HEK293 (cell line): ENCODE results near the gene GSS.
A peak's percentile ranks its signal among the peaks of the same experiment; 100 is the strongest.

ENCODE experiments used
- CTCF ChIA-PET: fragments of 350-600 bp; formaldehyde crosslinking; extraction: SDS; loops from one replicate; lab custom pipeline; 2021; ENCODE audit warnings: antibody characterized with exemption; lab: Yijun Ruan, JAX
- POLR2A ChIA-PET: fragments of 300-600 bp; formaldehyde crosslinking; extraction: SDS; loops from one replicate; lab custom pipeline; 2020; ENCODE audit warnings: antibody characterized with exemption, inconsistent platforms; lab: Yijun Ruan, JAX
- H3K27ac ChIP-seq: fragments of 200-500 bp; sonication (Bioruptor generic); 2 replicates; pipeline ENCODE4 v1.5.1; 2014; ENCODE audit warnings: low read depth, low read length, control low read depth, inconsistent platforms; ENCODE audit errors: extremely low read depth
- H3K36me3 ChIP-seq, 2 experiments: fragments of 200-500 bp in 1 of 2; sonication (Bioruptor generic) in 1 of 2; 1 replicate in 1 of 2; 2 replicates in 1 of 2; pipeline ENCODE4 v1.5.1; 2014 to 2017; ENCODE audit warnings: inconsistent platforms in 2 of 2, low read length in 2 of 2; ENCODE audit not compliant: control insufficient read depth in 2 of 2, insufficient read depth in 1 of 2
- H3K4me1 ChIP-seq: fragments of 200-500 bp; sonication (Bioruptor generic); 2 replicates; pipeline ENCODE4 v1.5.1; 2014; ENCODE audit warnings: mild to moderate bottlenecking, low read length, inconsistent platforms; ENCODE audit not compliant: control insufficient read depth, insufficient read depth
- H3K4me3 ChIP-seq: 2 replicates; pipeline ENCODE4 v1.5.1; 2011; ENCODE audit warnings: low read depth, mild to moderate bottlenecking, control low read depth, low read length, moderate library complexity
- H3K9me3 ChIP-seq: fragments of 200-500 bp; sonication (Bioruptor generic); 2 replicates; pipeline ENCODE4 v1.5.1; 2014; ENCODE audit warnings: low read depth, low read length, inconsistent platforms; ENCODE audit not compliant: control insufficient read depth, insufficient read depth
- KLF8 ChIP-seq: fragments of 450-650 bp; formaldehyde crosslinking; IDR thresholded peaks from 2 replicates; pipeline ENCODE4 v1.5.1; 2016; ENCODE audit warnings: missing biosample characterization, missing genetic modification characterization
- PRDM10 ChIP-seq: fragments of 450-650 bp; formaldehyde crosslinking; IDR thresholded peaks from 2 replicates; pipeline ENCODE4 v1.5.1; 2016; ENCODE audit warnings: missing biosample characterization, missing genetic modification characterization
- REST ChIP-seq: fragments of 450-650 bp; formaldehyde crosslinking; IDR thresholded peaks from 2 replicates; pipeline ENCODE4 v1.5.1; 2016; ENCODE audit warnings: missing biosample characterization, missing genetic modification characterization
- TCF7L2 ChIP-seq: IDR thresholded peaks from 2 replicates; pipeline ENCODE4 v1.6.1; 2011; ENCODE audit warnings: low read depth, mild to moderate bottlenecking, inconsistent platforms, low read length, moderate library complexity, borderline replicate concordance
- ZFP41 ChIP-seq: fragments of 450-650 bp; formaldehyde crosslinking; IDR thresholded peaks from 2 replicates; pipeline ENCODE4 v1.5.1; 2016; ENCODE audit warnings: missing biosample characterization, missing genetic modification characterization, borderline replicate concordance
- ZNF214 ChIP-seq: fragments of 450-650 bp; formaldehyde crosslinking; IDR thresholded peaks from 2 replicates; pipeline ENCODE4 v1.5.1; 2017; ENCODE audit warnings: missing biosample characterization, mild to moderate bottlenecking, missing genetic modification characterization, borderline replicate concordance
- ZNF223 ChIP-seq: fragments of 450-650 bp; formaldehyde crosslinking; IDR thresholded peaks from 2 replicates; pipeline ENCODE4 v1.5.1; 2016; ENCODE audit warnings: missing biosample characterization, missing genetic modification characterization
- ZNF544 ChIP-seq: fragments of 450-650 bp; formaldehyde crosslinking; IDR thresholded peaks from 2 replicates; pipeline ENCODE4 v1.5.0; 2017; ENCODE audit warnings: missing biosample characterization, missing genetic modification characterization
- ZNF600 ChIP-seq: fragments of 450-650 bp; formaldehyde crosslinking; IDR thresholded peaks from 2 replicates; pipeline ENCODE4 v1.5.1; 2016; ENCODE audit warnings: missing biosample characterization, missing genetic modification characterization
- ZNF707 ChIP-seq: fragments of 450-650 bp; formaldehyde crosslinking; IDR thresholded peaks from 2 replicates; pipeline ENCODE4 v1.5.1; 2016; ENCODE audit warnings: missing biosample characterization, missing genetic modification characterization
- TF ChIP-seq, protein P1 (sequence below): fragments of 450-650 bp; formaldehyde crosslinking; IDR thresholded peaks from 2 replicates; pipeline ENCODE4 v1.5.1; 2016; ENCODE audit warnings: missing biosample characterization, missing genetic modification characterization

The GSS gene

GRCh38 chr20:35000922-35001595 lies 45.5 kb upstream of the GSS start:
- ChIA-PET POLR2A (no interaction called here), CTCF (interaction anchor here (0.6 to 1.1 kb wide), 7 partner anchors 9 to 277 kb away, joined by 3 to 5 read pairs (median 4); no protein-coding TSS in a partner anchor)
- peaks cover 0 to 94% of the 10 kb centered on the region in 2 experiments; a peak in 2 of 3 replicates for H3K36me3 ChIP-seq

DNA sequence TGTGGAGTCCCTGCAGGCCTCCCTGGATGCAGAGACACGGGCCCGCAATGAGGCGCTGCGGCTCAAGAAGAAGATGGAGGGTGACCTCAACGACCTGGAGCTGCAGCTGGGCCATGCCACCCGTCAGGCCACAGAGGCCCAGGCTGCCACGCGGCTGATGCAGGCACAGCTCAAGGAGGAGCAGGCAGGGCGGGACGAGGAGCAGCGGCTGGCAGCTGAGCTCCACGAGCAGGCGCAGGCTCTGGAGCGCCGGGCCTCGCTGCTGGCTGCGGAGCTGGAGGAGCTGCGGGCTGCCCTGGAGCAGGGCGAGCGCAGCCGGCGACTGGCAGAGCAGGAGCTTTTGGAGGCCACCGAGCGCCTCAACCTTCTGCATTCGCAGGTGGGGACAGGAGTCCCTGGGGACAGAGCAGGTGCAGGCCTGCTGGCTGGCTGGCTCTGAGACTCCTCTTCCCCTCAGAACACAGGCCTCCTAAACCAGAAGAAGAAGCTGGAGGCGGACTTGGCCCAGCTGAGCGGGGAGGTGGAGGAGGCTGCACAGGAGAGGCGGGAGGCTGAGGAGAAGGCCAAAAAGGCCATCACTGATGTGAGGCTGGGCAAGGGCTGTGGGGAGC lies 44.8 kb upstream of the GSS start:
- POLR2A ChIA-PET = no interaction called here
- no peak for TF ChIP-seq REST
- peak; percentile 84 for TF ChIP-seq ZNF600
- 0 out of 2 replicates have a peak, but pooled peaks have one; percentile 48 for TF ChIP-seq ZNF223 (tag by site-specific recombination)
- TF ChIP-seq, all 188 proteins: peak for 2
- H3K9me3 ChIP-seq = no peaks in the 10 kb centered on the region
- CTCF ChIA-PET = interaction anchor here (0.6 to 0.7 kb wide), 3 partner anchors 8 to 276 kb away, joined by 3 to 4 read pairs (median 3); no protein-coding TSS in a partner anchor
- no peaks in the 10 kb centered on the region for H3K4me1 ChIP-seq
- H3K36me3 ChIP-seq = peaks cover 0 to 94% of the 10 kb centered on the region in 2 experiments; a peak in 2 of 3 replicates
- H3K4me3 ChIP-seq = no peak overlapping the region
- H3K27ac ChIP-seq = no peak overlapping the region

More at GRCh38 chr20:35000922-35001595, 45.5 kb upstream of the GSS start:
- H3K9me3 ChIP-seq = no peaks in the 10 kb centered on the region
- H3K4me1 ChIP-seq = no peaks in the 10 kb centered on the region
- no peak overlapping the region for H3K4me3 ChIP-seq
- H3K27ac ChIP-seq = no peak overlapping the region
- TF ChIP-seq ZNF214 (tag by site-specific recombination) = no peak
- no peak for TF ChIP-seq TCF7L2
- no peak for TF ChIP-seq ZFP41 (tag by site-specific recombination)
- TF ChIP-seq, protein P1, sequence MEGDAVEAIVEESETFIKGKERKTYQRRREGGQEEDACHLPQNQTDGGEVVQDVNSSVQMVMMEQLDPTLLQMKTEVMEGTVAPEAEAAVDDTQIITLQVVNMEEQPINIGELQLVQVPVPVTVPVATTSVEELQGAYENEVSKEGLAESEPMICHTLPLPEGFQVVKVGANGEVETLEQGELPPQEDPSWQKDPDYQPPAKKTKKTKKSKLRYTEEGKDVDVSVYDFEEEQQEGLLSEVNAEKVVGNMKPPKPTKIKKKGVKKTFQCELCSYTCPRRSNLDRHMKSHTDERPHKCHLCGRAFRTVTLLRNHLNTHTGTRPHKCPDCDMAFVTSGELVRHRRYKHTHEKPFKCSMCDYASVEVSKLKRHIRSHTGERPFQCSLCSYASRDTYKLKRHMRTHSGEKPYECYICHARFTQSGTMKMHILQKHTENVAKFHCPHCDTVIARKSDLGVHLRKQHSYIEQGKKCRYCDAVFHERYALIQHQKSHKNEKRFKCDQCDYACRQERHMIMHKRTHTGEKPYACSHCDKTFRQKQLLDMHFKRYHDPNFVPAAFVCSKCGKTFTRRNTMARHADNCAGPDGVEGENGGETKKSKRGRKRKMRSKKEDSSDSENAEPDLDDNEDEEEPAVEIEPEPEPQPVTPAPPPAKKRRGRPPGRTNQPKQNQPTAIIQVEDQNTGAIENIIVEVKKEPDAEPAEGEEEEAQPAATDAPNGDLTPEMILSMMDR (tag by site-specific recombination) = no peak
- no peak for TF ChIP-seq ZNF544 (tag by site-specific recombination)

GRCh38 chr20:34999782-35000181 lies 44.2 kb upstream of the GSS start:
- ChIA-PET POLR2A (no interaction called here), CTCF (interaction anchor here (0.6 kb wide), 2 partner anchors 29 to 97 kb away, joined by 3 to 5 read pairs; no protein-coding TSS in a partner anchor)
- Histone ChIP-seq H3K27ac (no peak overlapping the region), H3K4me3 (no peak overlapping the region), H3K4me1 (no peaks in the 10 kb centered on the region), H3K9me3 (no peaks in the 10 kb centered on the region), H3K36me3 (peaks cover 0 to 91% of the 10 kb centered on the region in 2 experiments; a peak in 2 of 3 replicates)
- no peak for TF ChIP-seq KLF8 (tag by site-specific recombination)
- TF ChIP-seq ZNF707 = no peak
- 0 out of 2 replicates have a peak, but pooled peaks have one; percentile 7 for TF ChIP-seq PRDM10 (tag by site-specific recombination)
